ENCODE data around the gene U2SURP. TPM values are rescaled to one million over a fixed set of nuclear protein-coding genes. Genes with fewer than 3 reads are reported as not detected.
"Not testable (repeated sequence)": the region's sequence is repeated elsewhere in the genome, so short reads cannot be mapped to it uniquely, and the experiment has no call there.

Gene U2SURP
- total RNA-seq, 2 experiments from 2014 or later: 160 to 174 TPM

DNA sequence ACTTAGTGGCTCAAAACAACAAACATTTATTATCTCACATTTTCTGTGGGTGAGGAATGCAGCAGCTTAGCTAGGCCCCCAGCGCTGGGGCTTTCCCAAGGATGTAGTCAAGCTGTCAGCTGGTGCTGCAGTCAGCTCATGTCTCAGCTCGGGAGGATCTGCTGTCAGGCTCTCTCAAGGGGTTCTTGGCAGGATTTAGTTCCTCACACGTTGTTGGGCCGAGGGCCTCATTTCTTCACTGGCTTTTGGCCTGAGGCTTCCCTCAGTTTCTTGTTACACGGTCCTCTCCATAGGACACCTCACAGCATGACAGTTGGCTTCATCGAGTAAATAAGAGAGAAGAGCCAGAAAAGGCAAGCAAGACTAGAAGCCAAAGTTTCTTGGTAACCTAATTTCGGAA is 13.7 kb upstream of the U2SURP start:
- TF ChIP-seq, protein P1, sequence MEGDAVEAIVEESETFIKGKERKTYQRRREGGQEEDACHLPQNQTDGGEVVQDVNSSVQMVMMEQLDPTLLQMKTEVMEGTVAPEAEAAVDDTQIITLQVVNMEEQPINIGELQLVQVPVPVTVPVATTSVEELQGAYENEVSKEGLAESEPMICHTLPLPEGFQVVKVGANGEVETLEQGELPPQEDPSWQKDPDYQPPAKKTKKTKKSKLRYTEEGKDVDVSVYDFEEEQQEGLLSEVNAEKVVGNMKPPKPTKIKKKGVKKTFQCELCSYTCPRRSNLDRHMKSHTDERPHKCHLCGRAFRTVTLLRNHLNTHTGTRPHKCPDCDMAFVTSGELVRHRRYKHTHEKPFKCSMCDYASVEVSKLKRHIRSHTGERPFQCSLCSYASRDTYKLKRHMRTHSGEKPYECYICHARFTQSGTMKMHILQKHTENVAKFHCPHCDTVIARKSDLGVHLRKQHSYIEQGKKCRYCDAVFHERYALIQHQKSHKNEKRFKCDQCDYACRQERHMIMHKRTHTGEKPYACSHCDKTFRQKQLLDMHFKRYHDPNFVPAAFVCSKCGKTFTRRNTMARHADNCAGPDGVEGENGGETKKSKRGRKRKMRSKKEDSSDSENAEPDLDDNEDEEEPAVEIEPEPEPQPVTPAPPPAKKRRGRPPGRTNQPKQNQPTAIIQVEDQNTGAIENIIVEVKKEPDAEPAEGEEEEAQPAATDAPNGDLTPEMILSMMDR (IDR thresholded peaks at IDR 0.05): no peak
- Mint-ChIP-seq H3K27ac (no peak overlapping the region), H3K36me3 (ENCODE audit: low read depth) (no peaks in the 10 kb centered on the region), H3K4me3 (no peak overlapping the region), H3K4me1 (ENCODE audit: low read depth) (no peaks in the 10 kb centered on the region), H3K9me3 (no peaks in the 10 kb centered on the region), H3K27me3 (peaks cover 3% of the 10 kb centered on the region)
- intact Hi-C loops (cut with micrococcal nuclease): no loop called here
- ChIA-PET POLR2A (no interaction called here), CTCF (interaction anchor here (0.7 to 2.5 kb wide), 14 partner anchors 9 to 404 kb away, joined by 3 to 19 read pairs (median 4); no protein-coding TSS in a partner anchor)
- ATAC-seq (peak; percentile 24), DNase-seq (peak; percentile 11)

GRCh38 chr3:142988221-142988620 is 13.1 kb upstream of the U2SURP start:
- ATAC-seq; H3K9me3 Mint-ChIP-seq; intact Hi-C loops (cut with micrococcal nuclease); POLR2A ChIA-PET; DNase-seq; H3K4me1 Mint-ChIP-seq (ENCODE audit: low read depth); H3K27ac Mint-ChIP-seq; H3K27me3 Mint-ChIP-seq; H3K4me3 Mint-ChIP-seq; H3K36me3 Mint-ChIP-seq (ENCODE audit: low read depth): not testable (repeated sequence)
- CTCF ChIA-PET: interaction anchor here (0.7 to 2.5 kb wide), 10 partner anchors 10 to 401 kb away, joined by 3 to 19 read pairs (median 4); no protein-coding TSS in a partner anchor

- POLR2A ChIA-PET; H3K27me3 Mint-ChIP-seq; H3K4me3 Mint-ChIP-seq; H3K36me3 Mint-ChIP-seq (ENCODE audit: low read depth); intact Hi-C loops (cut with micrococcal nuclease); H3K27ac Mint-ChIP-seq; H3K9me3 Mint-ChIP-seq; DNase-seq; H3K4me1 Mint-ChIP-seq (ENCODE audit: low read depth); ATAC-seq: not testable (repeated sequence)
- CTCF ChIA-PET: interaction anchor here (3.2 kb wide), 1 partner anchor 160 kb away, joined by 27 read pairs; no protein-coding TSS in a partner anchor
These were observed 12.5 kb upstream of the U2SURP start for GRCh38 chr3:142988826-142989225.

DNA sequence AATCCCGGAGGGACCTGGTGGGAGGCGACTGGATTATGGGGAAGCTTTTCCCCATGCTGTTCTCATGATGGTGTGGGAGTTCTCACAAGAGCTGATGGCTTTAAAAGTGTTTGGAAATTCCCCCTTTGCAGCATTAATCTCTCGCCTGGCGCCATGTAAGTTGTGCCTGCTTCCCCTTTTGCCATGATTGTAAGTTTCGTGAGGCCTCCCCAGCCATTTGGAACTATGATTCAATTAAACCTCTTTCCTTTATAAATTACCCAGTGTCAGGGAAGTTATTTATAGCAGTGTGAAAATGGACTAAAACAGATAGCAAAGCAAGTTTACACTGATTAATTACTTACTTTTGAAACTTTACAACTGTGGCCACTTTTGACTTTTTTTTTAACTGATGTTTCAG is 10.6 kb upstream of the U2SURP start:
- ATAC-seq (no peak), DNase-seq (no peak)
- Mint-ChIP-seq H3K27ac (no peak overlapping the region), H3K4me3 (no peak overlapping the region), H3K36me3 (ENCODE audit: low read depth) (no peaks in the 10 kb centered on the region), H3K9me3 (no peaks in the 10 kb centered on the region), H3K4me1 (ENCODE audit: low read depth) (peaks cover 2% of the 10 kb centered on the region), H3K27me3 (peaks cover 4% of the 10 kb centered on the region)
- ChIA-PET CTCF (interaction anchor here (1.1 to 3.2 kb wide), 6 partner anchors 9 to 404 kb away, joined by 3 to 27 read pairs (median 4); partner anchors contain the start of gene U2SURP), POLR2A (interaction anchor here (0.7 to 1.9 kb wide), 2 partner anchors 11 to 127 kb away, joined by 3 to 4 read pairs; partner anchors contain the start of gene U2SURP)
- intact Hi-C loops (cut with micrococcal nuclease): loop anchor here (5.0 kb wide), 2 partner anchors 63 to 163 kb away; no protein-coding TSS in a partner anchor
- TF ChIP-seq, protein P1 (IDR thresholded peaks at IDR 0.05): no peak

GRCh38 chr3:142992323-142992722 is 9.0 kb upstream of the U2SURP start:
- ChIA-PET CTCF (interaction anchor here (1.0 to 3.5 kb wide), 3 partner anchors 9 to 163 kb away, joined by 3 to 37 read pairs (median 4); partner anchors contain the start of gene U2SURP), POLR2A (interaction anchor here (0.6 to 1.9 kb wide), 2 partner anchors 9 to 74 kb away, joined by 3 to 4 read pairs; partner anchors contain the start of gene U2SURP)
- Mint-ChIP-seq H3K27ac (no peak overlapping the region), H3K27me3 (peaks cover 4% of the 10 kb centered on the region), H3K36me3 (ENCODE audit: low read depth) (no peaks in the 10 kb centered on the region), H3K9me3 (no peaks in the 10 kb centered on the region), H3K4me3 (no peak overlapping the region), H3K4me1 (ENCODE audit: low read depth) (peaks cover 2% of the 10 kb centered on the region)
- ATAC-seq (no peak), DNase-seq (no peak)
- TF ChIP-seq, protein P1 (IDR thresholded peaks at IDR 0.05): no peak
- intact Hi-C loops (cut with micrococcal nuclease): loop anchor here (5.0 kb wide), 2 partner anchors 65 to 165 kb away; no protein-coding TSS in a partner anchor

DNA sequence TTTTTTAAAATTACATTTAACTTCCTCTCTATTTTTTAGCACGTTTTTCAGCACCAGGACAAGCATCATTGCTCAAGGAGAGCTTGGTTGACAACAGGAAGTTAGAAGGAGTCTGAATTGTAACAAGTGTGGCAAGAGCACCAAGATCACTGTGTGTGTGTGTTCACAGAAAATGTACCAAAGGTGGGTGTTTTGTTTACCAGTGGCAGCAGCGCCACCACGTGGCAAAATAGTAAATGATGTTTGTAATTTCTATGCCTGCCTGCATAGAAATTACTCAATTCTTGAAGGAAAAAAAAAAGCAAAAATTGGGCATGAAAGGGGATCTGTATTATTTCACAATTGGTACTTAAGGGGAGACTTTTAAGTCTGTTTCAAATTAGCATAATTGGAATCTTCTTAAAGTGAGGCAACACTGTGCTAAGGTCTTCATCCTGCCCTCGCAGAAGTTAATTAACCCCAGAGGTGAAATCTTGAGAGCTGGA is 7.4 kb upstream of the U2SURP start:
- Mint-ChIP-seq H3K4me1 (ENCODE audit: low read depth) (peaks cover 2% of the 10 kb centered on the region), H3K27ac (no peak overlapping the region), H3K9me3 (no peaks in the 10 kb centered on the region), H3K36me3 (ENCODE audit: low read depth) (no peaks in the 10 kb centered on the region), H3K4me3 (no peak overlapping the region), H3K27me3 (peaks cover 8% of the 10 kb centered on the region)
- POLR2A ChIA-PET: interaction anchor here (1.0 kb wide), 1 partner anchor 21 kb away, joined by 3 read pairs; no protein-coding TSS in a partner anchor
- intact Hi-C loops (cut with micrococcal nuclease): loop anchor here (5.0 kb wide), 2 partner anchors 67 to 167 kb away; no protein-coding TSS in a partner anchor
- peak; percentile 68 for ATAC-seq
- DNase-seq: peak; percentile 81
- CTCF ChIA-PET: interaction anchor here (0.6 to 3.5 kb wide), 16 partner anchors 13 to 417 kb away, joined by 3 to 37 read pairs (median 4); no protein-coding TSS in a partner anchor
- TF ChIP-seq, protein P1 (IDR thresholded peaks at IDR 0.05): peak; percentile 85
